ACC112 (cell line): ENCODE measurements around the gene CTNNA3.

Experiments used
- H2AFZ ChIP-seq: fragments of 200-600 bp; sonication (generic); one replicate; pipeline ENCODE4 v1.6.0; 2017; ENCODE audit warnings: antibody characterized with exemption, low read length; ENCODE audit not compliant: unreplicated experiment
- H3K27ac ChIP-seq: fragments of 200-600 bp; sonication (generic); 2 replicates; pipeline ENCODE4 v1.5.1; 2014; ENCODE audit warnings: low read depth, mild to moderate bottlenecking, antibody characterized with exemption, low read length, moderate library complexity
- H3K27me3 ChIP-seq: fragments of 200-600 bp; sonication (generic); 2 replicates; pipeline ENCODE4 v1.6.1; 2014; ENCODE audit warnings: mild to moderate bottlenecking, antibody characterized with exemption, low read length, moderate library complexity, mixed read lengths; ENCODE audit not compliant: insufficient read depth
- H3K36me3 ChIP-seq: fragments of 200-600 bp; sonication (generic); 2 replicates; pipeline ENCODE4 v1.6.1; 2016; ENCODE audit warnings: mild to moderate bottlenecking, antibody characterized with exemption, low read length, moderate library complexity, mixed read lengths; ENCODE audit not compliant: insufficient read depth
- H3K4me1 ChIP-seq: fragments of 200-600 bp; sonication (generic); one replicate; pipeline ENCODE4 v1.6.1; 2016; ENCODE audit warnings: low read length, mixed read lengths; ENCODE audit not compliant: insufficient read depth, unreplicated experiment, control insufficient read depth
- H3K4me3 ChIP-seq: fragments of 200-600 bp; sonication (generic); 2 replicates; pipeline ENCODE4 v1.5.1; 2014; ENCODE audit warnings: mild to moderate bottlenecking, low read depth, low read length
- H3K79me2 ChIP-seq: fragments of 200-600 bp; sonication (generic); one replicate; pipeline ENCODE4 v1.6.0; 2016; ENCODE audit warnings: low read length; ENCODE audit not compliant: control insufficient read depth, unreplicated experiment, insufficient read depth

Gene CTNNA3

GRCh38 chr10:66892871-66893270, 803.1 kb downstream of the CTNNA3 start:
- Histone ChIP-seq H3K79me2 (no peaks in the 10 kb centered on the region), H3K4me3 (no peak overlapping the region), H3K27ac (no peak overlapping the region), H3K4me1 (no peaks in the 10 kb centered on the region), H3K27me3 (no peaks in the 10 kb centered on the region), H2AFZ (no peak overlapping the region), H3K36me3 (no peaks in the 10 kb centered on the region)

GRCh38 chr10:66888237-66888636, 807.8 kb downstream of the CTNNA3 start:
- no peaks in the 10 kb centered on the region for H3K79me2 ChIP-seq
- no peak overlapping the region for H2AFZ ChIP-seq
- H3K4me1 ChIP-seq: no peaks in the 10 kb centered on the region
- no peak overlapping the region for H3K27ac ChIP-seq
- H3K4me3 ChIP-seq: no peak overlapping the region
- no peaks in the 10 kb centered on the region for H3K36me3 ChIP-seq
- no peaks in the 10 kb centered on the region for H3K27me3 ChIP-seq

GRCh38 chr10:66886848-66887247, 809.1 kb downstream of the CTNNA3 start:
- Histone ChIP-seq H3K4me1 (no peaks in the 10 kb centered on the region), H3K27ac (no peak overlapping the region), H3K27me3 (no peaks in the 10 kb centered on the region), H3K79me2 (no peaks in the 10 kb centered on the region), H3K4me3 (no peak overlapping the region), H2AFZ (no peak overlapping the region), H3K36me3 (no peaks in the 10 kb centered on the region)

GRCh38 chr10:66882271-66882670, 813.7 kb downstream of the CTNNA3 start:
- Histone ChIP-seq H3K4me1 (no peaks in the 10 kb centered on the region), H3K27ac (no peak overlapping the region), H3K36me3 (no peaks in the 10 kb centered on the region), H3K79me2 (no peaks in the 10 kb centered on the region), H3K27me3 (no peaks in the 10 kb centered on the region), H2AFZ (no peak overlapping the region), H3K4me3 (no peak overlapping the region)

- no peaks in the 10 kb centered on the region for H3K27me3 ChIP-seq
- no peak overlapping the region for H3K27ac ChIP-seq
- no peaks in the 10 kb centered on the region for H3K79me2 ChIP-seq
- no peaks in the 10 kb centered on the region for H3K4me1 ChIP-seq
- H3K36me3 ChIP-seq: no peaks in the 10 kb centered on the region
- H3K4me3 ChIP-seq: no peak overlapping the region
- no peak overlapping the region for H2AFZ ChIP-seq
Measured at GRCh38 chr10:66881814-66882213, 814.2 kb downstream of the CTNNA3 start.

- Histone ChIP-seq H3K27me3 (no peaks in the 10 kb centered on the region), H3K4me1 (no peaks in the 10 kb centered on the region), H3K4me3 (no peak overlapping the region), H3K79me2 (no peaks in the 10 kb centered on the region), H3K36me3 (no peaks in the 10 kb centered on the region), H2AFZ (no peak overlapping the region), H3K27ac (no peak overlapping the region)
Measured at GRCh38 chr10:66880826-66881225, 815.2 kb downstream of the CTNNA3 start.

- no peaks in the 10 kb centered on the region for H3K27me3 ChIP-seq
- no peak overlapping the region for H3K27ac ChIP-seq
- H3K4me3 ChIP-seq: no peak overlapping the region
Measured at GRCh38 chr10:66880292-66880691, 815.7 kb downstream of the CTNNA3 start.

GRCh38 chr10:66877361-66877760, 818.6 kb downstream of the CTNNA3 start:
- no peak overlapping the region for H3K27ac ChIP-seq
- H3K36me3 ChIP-seq: no peaks in the 10 kb centered on the region
- H3K4me3 ChIP-seq: no peak overlapping the region
- no peaks in the 10 kb centered on the region for H3K27me3 ChIP-seq
- no peaks in the 10 kb centered on the region for H3K4me1 ChIP-seq
- no peaks in the 10 kb centered on the region for H3K79me2 ChIP-seq
- no peak overlapping the region for H2AFZ ChIP-seq

More at GRCh38 chr10:66880292-66880691, 815.7 kb downstream of the CTNNA3 start:
- Histone ChIP-seq H2AFZ (no peak overlapping the region), H3K4me1 (no peaks in the 10 kb centered on the region), H3K79me2 (no peaks in the 10 kb centered on the region), H3K36me3 (no peaks in the 10 kb centered on the region)

GRCh38 chr10:66869635-66870034, 826.4 kb downstream of the CTNNA3 start:
- H2AFZ ChIP-seq: no peak overlapping the region
- no peaks in the 10 kb centered on the region for H3K4me1 ChIP-seq
- H3K27me3 ChIP-seq: no peaks in the 10 kb centered on the region
- H3K27ac ChIP-seq: no peak overlapping the region
- H3K36me3 ChIP-seq: no peaks in the 10 kb centered on the region
- H3K4me3 ChIP-seq: no peak overlapping the region
- no peaks in the 10 kb centered on the region for H3K79me2 ChIP-seq

- Histone ChIP-seq H3K27ac (no peak overlapping the region), H3K27me3 (no peaks in the 10 kb centered on the region), H3K36me3 (no peaks in the 10 kb centered on the region), H2AFZ (no peak overlapping the region), H3K79me2 (no peaks in the 10 kb centered on the region), H3K4me3 (no peak overlapping the region), H3K4me1 (no peaks in the 10 kb centered on the region)
Measured at GRCh38 chr10:66862687-66863258, 833.2 kb downstream of the CTNNA3 start.

- H2AFZ ChIP-seq: no peak overlapping the region
- no peaks in the 10 kb centered on the region for H3K79me2 ChIP-seq
- H3K4me3 ChIP-seq: no peak overlapping the region
- no peaks in the 10 kb centered on the region for H3K36me3 ChIP-seq
- no peaks in the 10 kb centered on the region for H3K4me1 ChIP-seq
- H3K27me3 ChIP-seq: no peaks in the 10 kb centered on the region
- no peak overlapping the region for H3K27ac ChIP-seq
Measured at GRCh38 chr10:66860376-66860945, 835.5 kb downstream of the CTNNA3 start.
